ENCODE measurements around the gene C11orf91.
"Not testable (repeated sequence)": the region's sequence is repeated elsewhere in the genome, so short reads cannot be mapped to it uniquely, and the experiment has no call there.

C11orf91 gene

DNA sequence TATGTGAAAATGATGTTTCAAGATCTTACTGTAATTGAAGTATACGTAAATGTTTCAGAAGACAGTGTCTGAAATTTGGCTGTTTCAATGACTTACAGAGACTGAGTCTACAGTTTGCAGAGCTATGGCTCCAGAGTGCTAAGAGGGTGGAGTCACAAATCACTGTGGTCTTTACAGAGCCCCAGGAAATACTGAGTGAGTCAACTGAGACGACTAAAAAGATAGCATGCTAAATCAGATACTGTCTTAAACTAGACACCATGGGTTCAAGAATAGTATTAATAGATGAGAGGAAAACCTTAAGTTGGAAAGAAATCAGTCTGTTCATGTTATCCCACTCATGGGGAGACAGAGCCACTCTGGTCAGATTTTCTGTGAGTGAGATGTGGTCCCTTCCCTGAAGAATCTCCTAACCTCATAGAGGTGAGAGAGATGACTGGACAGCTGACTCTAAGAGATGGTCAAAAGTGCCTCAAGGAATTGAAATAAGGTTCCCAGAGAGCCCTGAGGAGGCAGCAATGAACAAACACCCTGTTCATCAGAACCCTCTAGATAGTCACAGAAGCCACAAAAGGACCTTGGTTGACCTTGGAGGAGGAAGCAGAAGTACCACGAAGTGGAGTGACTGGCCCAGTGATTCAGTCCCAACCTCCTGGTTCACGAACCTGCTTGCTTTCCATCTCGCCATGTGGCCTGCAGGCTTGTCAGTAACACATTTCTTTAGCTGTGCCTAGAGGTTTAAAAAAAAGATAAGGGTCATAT is 30.2 kb downstream of the C11orf91 start:
- DNase-seq (ENCODE audit: low read depth in 1 of 2, low spot score in 1 of 2): no peak

DNA sequence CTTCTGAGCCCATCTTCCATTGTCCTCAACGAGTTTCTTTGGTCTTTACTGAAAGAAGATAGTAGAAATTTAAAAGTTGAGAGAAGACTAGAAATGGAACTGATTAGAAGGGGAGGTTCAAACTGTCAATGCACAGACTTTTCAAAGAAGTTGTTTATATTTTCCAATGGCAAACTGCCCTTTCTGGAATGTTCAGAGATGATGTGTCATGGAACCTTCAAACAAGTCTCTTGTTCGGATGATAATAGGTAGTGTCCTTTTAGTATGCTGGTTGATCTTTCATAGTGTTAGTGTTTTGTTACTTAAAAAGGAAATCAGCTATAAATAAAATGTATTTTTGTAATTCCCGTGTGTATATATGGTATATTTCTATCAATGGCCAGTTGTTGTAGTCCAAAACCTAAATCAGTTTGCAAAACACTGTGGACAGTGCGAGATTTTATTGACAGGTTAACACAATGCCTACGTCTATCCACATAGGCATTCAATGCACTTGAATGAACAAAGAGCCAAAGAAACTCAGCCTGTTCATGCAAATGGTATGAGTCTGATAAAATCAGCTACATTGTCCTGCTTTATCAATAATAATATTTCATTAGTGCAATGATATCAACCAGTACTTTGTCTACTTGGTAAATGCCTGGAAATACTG is 30.9 kb downstream of the C11orf91 start:
- DNase-seq (ENCODE audit: low read depth in 1 of 2, low spot score in 1 of 2): no peak

DNA sequence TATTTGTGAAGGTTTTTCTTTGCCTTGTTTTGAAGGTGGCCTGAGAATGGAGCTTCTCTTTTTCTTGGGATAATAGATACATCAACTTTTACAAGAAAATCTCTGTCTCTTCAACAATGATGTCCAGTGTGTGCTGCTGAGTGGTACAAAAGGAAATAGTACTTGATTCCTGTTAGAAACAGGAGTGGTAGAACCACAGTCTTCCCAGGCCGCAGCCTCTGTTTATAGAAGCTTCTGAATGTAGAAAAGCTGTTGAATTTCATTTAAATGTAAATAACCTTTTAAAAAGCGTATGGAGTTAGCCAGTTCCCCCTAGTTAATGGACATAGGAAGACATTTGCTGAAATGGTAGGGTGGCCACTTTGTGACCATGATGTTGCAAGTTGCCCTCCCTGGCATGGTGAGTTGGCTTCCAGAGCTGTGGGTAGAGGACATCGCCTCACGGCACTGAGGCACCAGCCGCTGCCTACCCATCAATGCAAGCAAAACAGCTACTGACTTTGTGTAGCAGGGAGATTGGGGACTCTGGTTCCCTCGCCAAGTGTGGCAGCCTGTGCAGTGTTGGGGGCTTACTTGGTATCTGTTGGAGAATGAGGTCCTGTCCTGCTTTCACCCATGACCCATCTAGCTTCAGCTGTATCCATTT is 31.6 kb downstream of the C11orf91 start:
- DNase-seq (ENCODE audit: low read depth in 1 of 2, low spot score in 1 of 2): no peak

DNA sequence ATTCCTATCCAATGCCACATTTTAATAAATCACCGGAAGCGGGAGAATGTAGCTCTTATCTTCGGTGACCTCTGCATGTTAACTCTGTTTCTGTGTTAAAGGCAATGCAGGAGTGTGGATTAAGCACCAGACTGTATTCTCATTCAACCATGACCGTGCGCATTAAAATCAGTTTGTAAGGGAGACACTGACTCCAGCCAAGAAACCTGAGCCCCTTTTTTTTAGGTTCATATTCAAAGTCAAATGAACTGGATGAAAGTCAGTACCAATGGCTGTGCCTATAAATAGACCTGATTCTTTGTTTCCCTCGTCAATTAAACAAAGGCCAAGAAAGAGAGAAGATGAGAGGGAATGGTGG is 32.2 kb downstream of the C11orf91 start:
- DNase-seq (ENCODE audit: low read depth in 1 of 2, low spot score in 1 of 2): no peak

GRCh38 chr11:33667819-33668467 is 32.7 kb downstream of the C11orf91 start:
- no peak for DNase-seq (ENCODE audit: low read depth in 1 of 2, low spot score in 1 of 2)

- DNase-seq (ENCODE audit: low read depth in 1 of 2, low spot score in 1 of 2): no peak
Observed at GRCh38 chr11:33665350-33666106, 35.1 kb downstream of the C11orf91 start.

DNA sequence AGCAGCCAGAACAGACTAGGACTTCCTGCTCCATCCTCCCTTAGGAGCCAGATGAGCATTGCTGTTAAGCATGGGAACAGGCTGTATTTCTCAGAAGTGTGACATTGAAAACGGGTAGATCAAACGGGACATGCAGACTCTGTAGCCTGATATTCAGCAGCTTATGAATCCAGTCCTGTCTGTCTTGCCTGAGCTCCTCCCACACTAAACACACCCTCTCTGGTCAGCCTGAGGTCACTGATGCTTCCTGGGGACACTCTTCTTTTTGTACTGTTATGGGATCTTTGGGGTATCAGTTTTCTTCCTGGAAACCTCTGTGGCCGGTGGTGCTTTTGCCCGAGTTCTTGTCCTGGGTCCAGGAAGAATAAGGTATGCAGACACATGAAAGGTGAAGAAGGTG is 35.8 kb downstream of the C11orf91 start:
- no peak for DNase-seq (ENCODE audit: low read depth in 1 of 2, low spot score in 1 of 2)

DNA sequence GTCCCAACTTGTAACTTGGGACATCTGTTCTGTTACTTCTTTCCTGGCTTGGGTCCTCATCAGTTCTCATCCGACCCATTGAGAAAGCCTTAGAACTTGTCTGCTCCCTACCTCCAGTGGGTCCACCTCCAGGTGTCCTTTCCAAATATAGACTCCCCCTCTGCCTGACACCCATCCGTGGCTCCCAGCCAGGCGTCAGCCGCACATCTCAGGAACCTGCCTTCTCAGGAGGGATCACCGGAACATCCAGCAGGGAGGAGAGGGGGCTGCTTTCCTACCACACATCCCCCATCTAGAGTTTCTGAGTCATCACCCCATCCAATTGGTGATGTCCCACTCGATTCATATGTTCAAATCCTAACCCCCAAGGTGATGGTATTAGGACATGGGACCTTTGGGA is 36.5 kb downstream of the C11orf91 start:
- no peak for DNase-seq (ENCODE audit: low read depth in 1 of 2, low spot score in 1 of 2)

GRCh38 chr11:33663121-33663520 is 37.5 kb downstream of the C11orf91 start:
- DNase-seq (ENCODE audit: low read depth in 1 of 2, low spot score in 1 of 2): no peak

GRCh38 chr11:33661526-33661925 is 39.1 kb downstream of the C11orf91 start:
- DNase-seq (ENCODE audit: low read depth in 1 of 2, low spot score in 1 of 2): not testable (repeated sequence)

GRCh38 chr11:33660962-33661361 is 39.7 kb downstream of the C11orf91 start:
- no peak for DNase-seq (ENCODE audit: low read depth in 1 of 2, low spot score in 1 of 2)

DNA sequence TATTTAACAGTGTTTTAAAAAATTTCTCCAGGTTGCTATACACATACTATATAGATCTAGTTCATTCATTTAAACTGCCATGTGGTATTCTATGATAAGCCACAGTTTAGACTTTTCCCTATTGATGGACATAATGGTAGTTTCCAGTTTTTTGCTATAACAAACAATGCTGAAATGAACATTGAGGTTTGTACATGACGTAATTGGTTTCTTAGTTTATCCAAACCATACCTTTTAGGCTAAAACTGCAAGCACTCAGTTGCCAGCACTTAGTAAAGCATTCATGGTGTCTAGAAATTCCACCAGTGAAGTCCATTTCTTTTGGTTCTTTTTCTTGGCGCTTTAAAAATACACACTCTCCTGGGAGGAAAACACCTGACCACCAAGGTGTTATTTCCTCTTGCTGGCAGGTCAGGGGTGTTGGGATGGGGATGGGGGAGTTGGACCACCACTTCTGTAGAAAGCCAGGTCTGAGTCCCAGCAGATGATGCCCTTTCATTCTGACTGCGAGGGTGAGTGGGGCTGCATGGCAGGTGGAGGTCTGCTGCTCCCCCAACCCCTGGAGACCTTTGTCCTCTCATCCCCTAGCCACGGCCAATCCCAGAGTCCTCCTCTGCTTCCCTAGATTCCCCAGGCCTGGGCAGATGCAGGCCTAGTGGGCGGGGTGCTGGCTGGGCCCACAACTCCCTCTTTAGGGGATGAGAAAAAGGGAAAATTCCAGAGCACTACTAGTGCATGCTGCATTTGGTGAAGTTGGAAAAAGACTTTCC is 41.1 kb downstream of the C11orf91 start:
- no peak for DNase-seq (ENCODE audit: low read depth in 1 of 2, low spot score in 1 of 2)

- DNase-seq (ENCODE audit: low read depth in 1 of 2, low spot score in 1 of 2): no peak
Observed at GRCh38 chr11:33658195-33658900, 42.3 kb downstream of the C11orf91 start.

DNA sequence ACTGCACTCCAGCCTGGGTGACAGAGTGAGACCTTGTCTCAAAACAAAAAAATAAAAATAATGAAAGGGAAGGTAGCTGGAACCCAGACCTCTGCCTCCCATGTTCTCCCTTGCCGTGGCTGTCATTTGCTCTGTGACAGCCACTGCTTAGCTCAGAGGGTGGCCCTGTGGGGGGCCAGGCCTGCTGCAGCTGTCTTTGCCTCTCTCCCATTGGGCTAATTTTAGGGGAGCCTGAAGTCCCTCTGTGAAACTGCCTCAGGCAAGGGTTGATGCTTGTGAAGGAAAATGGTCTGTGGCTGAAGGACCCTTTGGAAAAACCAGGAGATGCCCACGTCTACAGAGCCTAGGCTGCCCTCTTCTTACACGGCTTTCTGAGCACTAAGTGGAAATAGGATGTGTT is 42.9 kb downstream of the C11orf91 start:
- DNase-seq (ENCODE audit: low read depth in 1 of 2, low spot score in 1 of 2): no peak

- no peak for DNase-seq (ENCODE audit: low read depth in 1 of 2, low spot score in 1 of 2)
Observed at GRCh38 chr11:33656768-33657167, 43.9 kb downstream of the C11orf91 start.

GRCh38 chr11:33655842-33656600 is 44.6 kb downstream of the C11orf91 start:
- no peak for DNase-seq (ENCODE audit: low read depth in 1 of 2, low spot score in 1 of 2)

DNA sequence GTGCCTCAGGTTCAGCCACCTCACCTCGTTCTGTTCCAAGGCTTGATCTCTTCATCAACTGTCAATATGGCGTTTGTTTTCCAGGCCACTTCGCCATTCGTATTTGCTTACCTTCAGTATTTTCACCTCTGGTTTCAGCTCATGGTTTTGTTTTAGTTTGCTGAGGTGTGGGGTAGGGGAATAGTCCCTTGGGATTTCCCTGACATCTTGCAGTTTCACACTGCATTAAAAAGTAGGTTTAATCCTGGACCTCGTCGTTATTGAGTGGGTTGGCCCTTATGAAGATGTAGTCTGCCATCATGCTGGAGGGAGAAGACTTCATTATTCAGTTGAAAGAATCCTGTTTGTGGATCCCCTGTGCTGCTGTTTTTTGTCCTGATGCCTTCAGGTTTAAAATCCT is 46.0 kb downstream of the C11orf91 start:
- no peak for DNase-seq (ENCODE audit: low read depth in 1 of 2, low spot score in 1 of 2)

DNA sequence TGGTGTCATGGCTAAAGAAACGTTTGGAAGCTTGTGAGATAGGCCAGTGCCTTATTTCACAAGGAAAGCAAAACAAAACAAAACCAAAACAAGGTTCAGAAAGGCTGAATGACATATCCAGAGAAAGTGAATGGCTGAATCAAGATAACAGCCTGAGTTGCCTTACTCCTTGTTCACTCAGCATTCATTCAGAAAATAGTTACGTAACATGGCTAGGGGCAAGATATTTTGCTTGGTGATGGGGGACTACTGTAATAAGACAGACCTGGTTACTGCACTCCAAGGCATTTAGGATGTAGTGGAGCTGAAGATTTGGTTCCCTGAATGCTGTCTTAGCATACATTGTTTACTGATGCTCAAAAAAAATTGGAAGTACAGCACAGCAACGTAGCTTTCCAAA is 47.7 kb downstream of the C11orf91 start:
- DNase-seq (ENCODE audit: low read depth in 1 of 2, low spot score in 1 of 2): no peak

- no peak for DNase-seq (ENCODE audit: low read depth in 1 of 2, low spot score in 1 of 2)
Observed at GRCh38 chr11:33652431-33652830, 48.2 kb downstream of the C11orf91 start.
